ENCODE data around the gene UBE2J2.

Gene UBE2J2

GRCh38 chr1:1211541-1212441 is 61.9 kb downstream of the UBE2J2 start:
- DNase-seq (ENCODE audit: low read depth) = no peak

- DNase-seq (ENCODE audit: low read depth) = no peak
These were observed 62.7 kb downstream of the UBE2J2 start for GRCh38 chr1:1210726-1211540.

- no peak for DNase-seq (ENCODE audit: low read depth)
These were observed 64.8 kb downstream of the UBE2J2 start for GRCh38 chr1:1208713-1209433.

- DNase-seq (ENCODE audit: low read depth) = no peak
These were observed 66.1 kb downstream of the UBE2J2 start for GRCh38 chr1:1207571-1207892.

DNA sequence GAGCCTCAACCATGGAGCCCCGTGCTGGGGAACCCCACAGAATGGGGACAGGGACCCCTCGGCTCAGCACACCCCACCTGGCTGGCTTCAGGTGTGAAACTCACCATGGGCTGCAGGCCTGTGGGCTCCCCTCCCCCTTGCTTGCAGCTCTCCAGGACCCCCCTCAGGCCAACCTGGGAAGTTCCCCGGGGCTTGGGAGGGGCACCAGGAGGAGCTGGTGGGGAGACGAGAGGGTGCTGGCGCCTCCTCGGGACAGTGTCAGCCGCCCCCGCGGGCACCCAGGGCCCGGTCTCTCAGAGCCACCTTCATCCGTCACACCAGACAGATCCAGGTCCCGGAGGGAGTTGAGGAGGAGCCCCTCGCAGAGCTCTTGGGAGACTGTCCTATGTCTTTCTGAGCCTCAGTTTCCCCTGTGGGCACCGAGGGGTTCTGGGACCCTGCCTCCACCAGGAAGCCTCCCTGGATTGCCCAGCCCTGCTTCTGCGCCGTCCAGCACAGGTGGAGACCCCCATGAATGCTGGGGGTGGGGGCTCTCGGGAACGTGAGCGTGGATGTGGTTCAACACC is 66.6 kb downstream of the UBE2J2 start:
- DNase-seq (ENCODE audit: low read depth) = no peak

- DNase-seq (ENCODE audit: low read depth) = no peak
These were observed 67.2 kb downstream of the UBE2J2 start, which contains the start of gene TNFRSF18 for GRCh38 chr1:1206376-1206965. TNFRSF18 (minus strand) TSS chr1:1206592; CDS start chr1:1206571, 21 bp downstream.

GRCh38 chr1:1205769-1206375 is 67.8 kb downstream of the UBE2J2 start:
- DNase-seq (ENCODE audit: low read depth) = no peak

- no peak for DNase-seq (ENCODE audit: low read depth)
These were observed 68.5 kb downstream of the UBE2J2 start for GRCh38 chr1:1204998-1205768.

DNA sequence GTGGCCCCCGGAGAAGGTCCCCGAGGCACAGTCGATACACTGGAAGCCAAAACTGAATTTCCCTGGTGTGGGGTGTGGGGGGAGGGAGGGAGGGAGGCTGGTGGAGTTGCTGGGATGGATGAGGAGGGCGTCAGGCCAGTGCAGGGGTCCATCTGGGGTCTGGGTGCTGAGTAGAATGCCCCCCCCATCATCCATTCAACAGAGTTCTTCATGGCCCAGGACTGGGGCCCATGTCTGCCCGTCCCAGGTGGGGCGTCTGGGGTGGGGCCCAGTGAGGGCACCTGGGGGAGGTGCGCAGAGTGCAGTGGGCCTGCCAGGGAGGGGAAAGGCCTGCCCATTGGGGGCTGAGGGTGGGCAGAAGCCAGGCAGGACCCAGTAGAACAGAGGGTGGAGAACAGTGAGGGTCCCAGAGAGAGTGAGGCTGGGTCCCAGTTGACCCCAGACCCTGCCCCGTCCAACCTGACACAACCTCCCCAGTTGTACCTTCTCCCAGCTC is 69.2 kb downstream of the UBE2J2 start:
- DNase-seq (ENCODE audit: low read depth) = no peak
